ENCODE results near the gene ATF7IP.

The ATF7IP gene

GRCh38 chr12:14410841-14411569, 45.5 kb downstream of the ATF7IP start:
- DNase-seq (ENCODE audit: low read depth, low spot score), result no peak

DNA sequence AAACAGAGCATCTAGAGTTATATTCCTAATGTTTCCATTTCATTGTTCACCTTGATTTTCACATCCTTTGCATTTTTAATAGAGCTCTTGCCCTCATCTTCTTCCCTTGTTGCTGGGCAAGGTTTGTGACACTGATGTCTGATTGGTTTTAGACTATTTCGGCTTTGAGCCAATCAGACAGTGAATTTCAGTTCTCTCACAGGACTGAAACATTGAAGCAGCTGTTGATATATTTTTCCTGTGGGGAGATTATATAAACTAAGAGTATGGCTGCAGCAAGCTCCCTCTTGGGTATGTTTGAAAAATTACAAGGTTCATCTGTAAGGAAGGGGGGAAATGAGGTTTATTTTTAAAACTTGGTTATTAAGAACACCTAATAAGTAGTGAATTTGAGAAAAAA, 51.2 kb downstream of the ATF7IP start:
- DNase-seq (ENCODE audit: low read depth, low spot score), result no peak

DNA sequence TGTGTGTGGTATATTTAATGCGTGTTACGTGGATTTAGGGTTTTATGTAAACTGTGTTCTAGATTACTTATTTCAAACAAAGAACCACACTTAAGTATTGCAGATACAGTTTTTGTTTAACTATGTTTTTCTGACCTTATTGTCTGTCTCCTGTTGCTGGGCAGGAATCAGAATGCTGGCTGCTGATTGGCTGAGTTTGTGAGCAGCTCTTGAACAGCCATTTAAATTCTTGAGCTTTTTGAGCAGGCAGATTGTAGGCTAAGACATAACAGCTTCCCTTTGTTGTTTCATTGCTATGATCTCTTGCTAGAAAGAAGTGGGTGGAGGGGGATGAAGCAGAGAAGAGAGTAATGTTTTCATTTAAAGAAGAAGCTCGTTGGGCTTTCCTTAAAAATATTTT, 52.2 kb downstream of the ATF7IP start:
- DNase-seq (ENCODE audit: low read depth, low spot score), result no peak

- DNase-seq (ENCODE audit: low read depth, low spot score), result no peak
Measured at GRCh38 chr12:14418451-14418890, 53.0 kb downstream of the ATF7IP start.

- DNase-seq (ENCODE audit: low read depth, low spot score), result no peak
Measured at GRCh38 chr12:14422516-14423230, 57.2 kb downstream of the ATF7IP start.

DNA sequence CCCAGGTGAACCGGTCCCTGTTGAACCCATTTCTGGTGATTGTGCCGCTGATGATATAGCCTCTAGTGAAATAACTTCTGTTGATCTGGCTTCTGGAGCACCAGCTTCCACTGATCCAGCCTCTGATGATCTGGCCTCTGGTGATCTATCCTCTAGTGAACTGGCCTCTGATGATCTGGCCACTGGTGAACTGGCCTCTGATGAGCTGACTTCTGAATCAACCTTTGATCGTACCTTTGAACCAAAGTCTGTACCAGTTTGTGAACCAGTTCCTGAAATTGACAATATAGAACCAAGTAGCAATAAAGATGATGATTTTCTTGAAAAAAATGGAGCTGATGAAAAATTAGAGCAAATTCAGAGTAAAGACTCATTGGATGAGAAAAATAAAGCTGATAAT, 59.1 kb downstream of the ATF7IP start:
- no peak for DNase-seq (ENCODE audit: low read depth, low spot score)

GRCh38 chr12:14426792-14427191, 61.3 kb downstream of the ATF7IP start:
- DNase-seq (ENCODE audit: low read depth, low spot score), result no peak

GRCh38 chr12:14427929-14428328, 62.4 kb downstream of the ATF7IP start:
- DNase-seq (ENCODE audit: low read depth, low spot score), result no peak

- no peak for DNase-seq (ENCODE audit: low read depth, low spot score)
Measured at GRCh38 chr12:14430394-14430986, 65.0 kb downstream of the ATF7IP start.

- no peak for DNase-seq (ENCODE audit: low read depth, low spot score)
Measured at GRCh38 chr12:14431975-14432374, 66.5 kb downstream of the ATF7IP start.

- no peak for DNase-seq (ENCODE audit: low read depth, low spot score)
Measured at GRCh38 chr12:14435627-14436026, 70.1 kb downstream of the ATF7IP start.

DNA sequence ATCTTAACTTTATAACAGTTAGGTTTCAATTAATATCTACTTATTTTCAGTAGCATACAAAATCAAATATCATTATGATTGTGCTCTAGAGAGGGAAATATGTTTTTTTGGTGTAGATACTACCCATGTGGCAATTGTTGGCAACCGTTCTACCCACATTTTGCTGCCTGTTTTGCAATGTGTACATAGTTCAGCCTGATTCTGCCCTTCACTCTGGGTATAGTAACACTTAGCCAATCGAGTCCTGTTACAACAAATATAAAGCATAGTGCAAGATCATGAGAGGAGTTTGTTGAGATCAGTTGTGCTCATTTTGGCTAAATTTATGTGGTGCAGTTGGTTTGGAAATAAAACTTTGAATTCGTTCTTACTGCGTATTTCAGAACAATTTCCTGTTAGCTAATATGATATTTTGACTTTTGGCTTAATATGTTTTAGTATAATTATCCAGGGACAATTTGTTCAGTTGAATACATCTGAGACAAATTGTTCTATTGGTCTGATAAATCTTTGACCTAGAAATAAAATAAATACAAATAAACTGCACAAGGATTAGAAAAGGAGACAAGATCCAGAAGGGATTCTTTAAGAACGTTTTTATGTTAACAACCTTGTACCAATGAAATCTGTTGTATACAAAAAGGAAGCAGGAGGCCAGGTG, 76.9 kb downstream of the ATF7IP start:
- DNase-seq (ENCODE audit: low read depth, low spot score), result no peak

GRCh38 chr12:14443531-14443930, 78.0 kb downstream of the ATF7IP start:
- DNase-seq (ENCODE audit: low read depth, low spot score), result no peak

DNA sequence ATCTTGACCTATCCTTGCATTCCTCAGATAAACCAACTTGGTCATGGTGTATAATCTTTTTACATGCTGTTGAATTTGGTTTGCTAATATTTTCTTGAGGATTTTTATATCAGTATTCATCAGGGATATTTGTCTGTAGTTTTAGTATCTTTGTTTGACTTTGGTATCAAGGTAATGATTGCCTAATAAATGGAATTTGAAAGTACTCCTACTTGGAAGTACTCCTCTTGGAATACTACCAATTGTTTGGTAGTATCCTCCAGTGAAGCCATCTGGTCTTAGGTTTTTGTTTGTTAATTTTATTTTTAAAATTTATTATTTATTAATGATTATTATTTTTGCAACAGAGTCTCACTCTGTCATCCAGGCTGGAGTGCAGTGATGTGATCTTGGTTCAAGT, 85.0 kb downstream of the ATF7IP start:
- no peak for DNase-seq (ENCODE audit: low read depth, low spot score)

DNA sequence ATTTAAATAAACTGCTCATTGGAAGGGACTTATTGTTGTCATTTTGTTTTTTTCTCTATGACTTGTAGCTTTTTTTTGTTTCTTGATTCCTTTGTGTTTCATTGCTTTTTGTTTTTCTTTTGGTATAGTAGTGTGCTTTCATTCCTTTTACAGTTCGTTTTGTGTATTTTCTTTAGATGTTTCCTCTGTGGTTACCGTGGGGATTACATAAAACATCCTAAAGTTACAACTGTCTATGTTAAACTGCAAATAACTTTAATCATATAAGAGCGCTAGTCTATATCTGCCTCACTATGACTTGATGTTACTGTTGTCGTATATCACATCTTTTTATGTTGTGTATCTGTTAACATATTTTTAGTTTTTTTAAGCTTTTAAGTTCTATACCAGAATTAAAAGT, 86.9 kb downstream of the ATF7IP start:
- DNase-seq (ENCODE audit: low read depth, low spot score), result no peak

DNA sequence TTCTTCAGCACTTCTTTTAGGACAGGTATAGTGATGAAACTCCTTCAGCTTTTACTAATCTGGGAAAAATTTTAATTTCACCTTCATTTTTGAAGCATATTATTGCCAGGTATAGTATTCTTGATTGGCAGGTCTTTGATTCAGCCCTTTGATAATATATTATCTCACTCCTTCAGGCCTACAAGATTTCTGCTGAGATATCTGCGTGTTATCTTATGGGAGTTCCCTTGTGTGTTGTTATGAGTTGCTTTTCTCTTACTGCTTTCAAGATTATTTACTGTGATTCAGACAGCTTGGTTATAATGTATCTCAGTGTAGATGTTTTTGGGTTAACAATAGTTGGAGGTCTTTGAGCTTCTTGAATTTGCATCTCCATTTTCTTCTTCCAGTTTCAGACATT, 87.4 kb downstream of the ATF7IP start:
- no peak for DNase-seq (ENCODE audit: low read depth, low spot score)

GRCh38 chr12:14454098-14454907, 88.8 kb downstream of the ATF7IP start:
- DNase-seq (ENCODE audit: low read depth, low spot score), result no peak

DNA sequence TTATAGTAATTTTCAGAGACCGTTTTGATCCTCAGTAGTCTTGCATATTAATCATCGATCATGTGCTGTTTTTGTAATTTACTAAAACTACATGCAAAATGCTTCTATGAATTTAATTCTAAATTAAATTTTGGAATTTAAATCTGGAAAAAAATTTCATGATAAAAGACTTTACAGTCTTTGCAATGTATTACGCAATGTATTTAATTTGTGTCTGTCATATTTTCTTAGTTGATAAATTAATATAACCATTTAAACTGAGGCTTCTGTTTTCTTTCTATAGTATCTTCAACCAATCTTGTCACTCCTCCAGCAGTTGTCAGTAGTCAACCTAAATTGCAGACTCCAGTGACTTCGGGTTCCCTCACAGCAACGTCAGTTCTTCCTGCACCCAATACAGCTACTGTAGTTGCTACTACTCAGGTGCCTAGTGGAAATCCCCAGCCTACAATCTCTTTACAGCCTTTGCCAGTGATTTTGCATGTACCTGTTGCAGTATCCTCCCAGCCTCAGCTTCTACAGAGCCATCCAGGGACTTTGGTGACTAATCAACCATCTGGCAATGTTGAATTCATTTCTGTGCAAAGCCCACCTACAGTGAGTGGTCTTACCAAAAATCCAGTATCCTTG, 94.8 kb downstream of the ATF7IP start:
- no peak for DNase-seq (ENCODE audit: low read depth, low spot score)

GRCh38 chr12:14471497-14471896, 106.0 kb downstream of the ATF7IP start:
- DNase-seq (ENCODE audit: low read depth, low spot score), result no peak

DNA sequence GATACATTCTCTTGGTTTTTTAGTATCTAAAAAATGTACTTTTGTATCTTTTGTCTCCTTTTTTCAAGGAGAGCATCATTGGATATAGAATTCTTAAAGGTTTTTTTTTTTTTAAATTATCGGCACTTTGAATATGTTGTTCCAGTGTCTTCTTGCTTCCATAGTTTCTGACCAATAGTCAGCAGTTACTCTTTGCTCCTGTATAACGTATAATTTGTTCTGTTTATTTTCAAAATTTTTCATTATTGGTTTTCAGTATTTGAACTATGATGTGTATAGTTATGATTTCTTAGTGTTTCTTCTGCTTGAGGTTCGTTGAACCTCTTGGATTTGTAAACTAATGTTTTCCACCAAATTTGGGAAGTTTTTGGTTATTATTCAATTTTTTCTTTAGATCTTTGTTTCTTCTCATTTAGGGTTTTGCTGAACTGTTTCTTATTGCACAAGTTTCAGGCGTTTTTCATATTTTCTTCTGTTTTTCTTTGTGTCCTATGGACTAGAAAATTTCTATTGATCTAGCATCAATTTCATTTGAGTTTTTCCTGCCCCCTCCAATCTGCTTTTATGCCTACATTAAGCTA, 108.3 kb downstream of the ATF7IP start:
- DNase-seq (ENCODE audit: low read depth, low spot score), result no peak

GRCh38 chr12:14479004-14479403, 113.5 kb downstream of the ATF7IP start:
- DNase-seq (ENCODE audit: low read depth, low spot score), result no peak
